Trophoblast cell (in vitro differentiated cells and primary cell): ENCODE results near the gene BLVRA.
"Not testable (repeated sequence)": the region's sequence is repeated elsewhere in the genome, so short reads cannot be mapped to it uniquely, and the experiment has no call there.

Experiments used
- DNase-seq, 2 donors: peaks; one replicate each; pipeline ENCODE4 v3.0.0-alpha.2; 2016
- H2AFZ ChIP-seq: 2 replicates; pipeline ENCODE4 v1.6.1; 2013; ENCODE audit warnings: low read length, moderate library complexity, mild to moderate bottlenecking; ENCODE audit not compliant: insufficient read depth, poor library complexity
- H2AK5ac ChIP-seq: 2 replicates; pipeline ENCODE4 v1.6.1; 2013; ENCODE audit warnings: mild to moderate bottlenecking, low read length
- H2BK120ac ChIP-seq: 2 replicates; pipeline ENCODE4 v1.6.1; 2013; ENCODE audit warnings: low read length, mild to moderate bottlenecking, moderate library complexity; ENCODE audit not compliant: insufficient read depth, poor library complexity
- H2BK12ac ChIP-seq: 2 replicates; pipeline ENCODE4 v1.6.1; 2013; ENCODE audit warnings: mild to moderate bottlenecking, low read length, moderate library complexity
- H2BK5ac ChIP-seq: 2 replicates; pipeline ENCODE4 v1.6.1; 2013; ENCODE audit warnings: low read length, low read depth, moderate library complexity, mild to moderate bottlenecking; ENCODE audit not compliant: poor library complexity
- H3K14ac ChIP-seq: 2 replicates; pipeline ENCODE4 v1.6.1; 2013; ENCODE audit warnings: mild to moderate bottlenecking, low read length
- H3K18ac ChIP-seq: 2 replicates; pipeline ENCODE4 v1.6.1; 2013; ENCODE audit warnings: mild to moderate bottlenecking, low read length
- H3K23ac ChIP-seq: 2 replicates; pipeline ENCODE4 v1.6.1; 2013; ENCODE audit warnings: low read length
- H3K27ac ChIP-seq: 2 replicates; pipeline ENCODE4 v1.5.1; 2013; ENCODE audit warnings: low read depth, mild to moderate bottlenecking, inconsistent platforms, low read length, moderate library complexity
- H3K27me3 ChIP-seq: 2 replicates; pipeline ENCODE4 v1.6.1; 2013; ENCODE audit warnings: inconsistent platforms, mild to moderate bottlenecking, low read length, moderate library complexity; ENCODE audit not compliant: insufficient read depth
- H3K36me3 ChIP-seq, 2 experiments: 1 replicate in 1 of 2; 2 replicates in 1 of 2; pipeline ENCODE4 v1.6.1; 2013; ENCODE audit warnings: low read length in 2 of 2, mild to moderate bottlenecking in 2 of 2, moderate library complexity in 1 of 2; ENCODE audit not compliant: insufficient read depth in 2 of 2, control insufficient read depth in 1 of 2
- H3K4ac ChIP-seq: 2 replicates; pipeline ENCODE4 v1.6.1; 2013; ENCODE audit warnings: low read depth, mild to moderate bottlenecking, low read length, moderate library complexity
- H3K4me1 ChIP-seq, 2 experiments: 1 replicate in 1 of 2; 2 replicates in 1 of 2; pipeline ENCODE4 v1.6.1; 2013; ENCODE audit warnings: low read length in 2 of 2, mild to moderate bottlenecking in 2 of 2, moderate library complexity in 1 of 2; ENCODE audit not compliant: insufficient read depth in 2 of 2, control insufficient read depth in 1 of 2
- H3K4me2 ChIP-seq: 2 replicates; pipeline ENCODE4 v1.6.1; 2013; ENCODE audit warnings: inconsistent platforms, mild to moderate bottlenecking, low read length, moderate library complexity
- H3K4me3 ChIP-seq: 2 replicates; pipeline ENCODE4 v1.5.1; 2013; ENCODE audit warnings: mild to moderate bottlenecking, low read depth, low read length, inconsistent platforms
- H3K79me1 ChIP-seq: one replicate; pipeline ENCODE4 v1.6.1; 2013; ENCODE audit warnings: low read length
- H3K79me2 ChIP-seq: 2 replicates; pipeline ENCODE4 v1.6.1; 2013; ENCODE audit warnings: low read length, mild to moderate bottlenecking; ENCODE audit not compliant: control insufficient read depth, insufficient read depth, poor library complexity
- H3K9ac ChIP-seq: 2 replicates; pipeline ENCODE4 v1.6.1; 2013; ENCODE audit warnings: mild to moderate bottlenecking, low read length
- H3K9me3 ChIP-seq: 2 replicates; pipeline ENCODE4 v1.6.1; 2013; ENCODE audit warnings: low read depth, mild to moderate bottlenecking, control low read depth, inconsistent platforms, low read length; ENCODE audit not compliant: insufficient read depth
- H4K12ac ChIP-seq: 2 replicates; pipeline ENCODE4 v1.6.1; 2013; ENCODE audit warnings: low read depth, mild to moderate bottlenecking, low read length, moderate library complexity
- H4K8ac ChIP-seq: 2 replicates; pipeline ENCODE4 v1.6.1; 2013; ENCODE audit warnings: low read depth, mild to moderate bottlenecking, low read length, moderate library complexity
- H4K91ac ChIP-seq: one replicate; pipeline ENCODE4 v1.6.1; 2013; ENCODE audit warnings: low read depth, mild to moderate bottlenecking, low read length, moderate library complexity
- WGBS: extraction: QIAGEN DNeasy Blood & Tissue Kit; methylation state at CpG from one replicate; pipeline ENCODE4 v1.1.7; 2013; ENCODE audit warnings: missing lambda C conversion rate; ENCODE audit not compliant: insufficient read length, insufficient coverage; ENCODE audit errors: extremely low coverage; 5-methylcytosine and 5-hydroxymethylcytosine counted together

BLVRA gene

DNA sequence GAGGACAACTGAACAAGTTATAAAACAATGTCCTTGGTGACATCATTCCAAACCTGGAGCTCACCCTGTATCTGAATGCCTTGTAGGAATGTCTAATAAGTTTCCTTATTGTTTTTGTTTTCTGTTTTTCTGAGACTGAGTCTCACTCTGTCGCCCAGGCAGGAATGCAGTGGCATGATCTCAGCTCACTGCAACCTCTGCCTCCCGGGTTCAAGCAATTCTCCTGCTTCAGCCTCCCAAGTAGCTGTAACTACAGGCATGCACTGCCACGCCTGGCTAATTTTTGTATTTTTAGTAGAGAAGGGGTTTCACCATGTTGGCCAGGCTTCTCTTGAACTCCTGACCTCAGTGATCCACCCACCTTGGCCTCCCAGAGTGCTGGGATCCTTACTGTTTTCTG lies 27.0 kb upstream of the BLVRA start:
- H3K27ac ChIP-seq, H3K4ac ChIP-seq, H3K4me3 ChIP-seq, H2BK5ac ChIP-seq, H4K12ac ChIP-seq, H2AK5ac ChIP-seq, H3K36me3 ChIP-seq, H2BK120ac ChIP-seq, H3K23ac ChIP-seq, H2AFZ ChIP-seq, H4K8ac ChIP-seq, H3K18ac ChIP-seq, H3K79me1 ChIP-seq, H3K79me2 ChIP-seq, H3K9ac ChIP-seq, H3K4me2 ChIP-seq, H3K14ac ChIP-seq, H2BK12ac ChIP-seq, DNase-seq, H3K4me1 ChIP-seq, H3K27me3 ChIP-seq, H3K9me3 ChIP-seq, H4K91ac ChIP-seq: not testable (repeated sequence)
- no CpG with 5 or more reads among the region's 3 CpGs for WGBS

DNA sequence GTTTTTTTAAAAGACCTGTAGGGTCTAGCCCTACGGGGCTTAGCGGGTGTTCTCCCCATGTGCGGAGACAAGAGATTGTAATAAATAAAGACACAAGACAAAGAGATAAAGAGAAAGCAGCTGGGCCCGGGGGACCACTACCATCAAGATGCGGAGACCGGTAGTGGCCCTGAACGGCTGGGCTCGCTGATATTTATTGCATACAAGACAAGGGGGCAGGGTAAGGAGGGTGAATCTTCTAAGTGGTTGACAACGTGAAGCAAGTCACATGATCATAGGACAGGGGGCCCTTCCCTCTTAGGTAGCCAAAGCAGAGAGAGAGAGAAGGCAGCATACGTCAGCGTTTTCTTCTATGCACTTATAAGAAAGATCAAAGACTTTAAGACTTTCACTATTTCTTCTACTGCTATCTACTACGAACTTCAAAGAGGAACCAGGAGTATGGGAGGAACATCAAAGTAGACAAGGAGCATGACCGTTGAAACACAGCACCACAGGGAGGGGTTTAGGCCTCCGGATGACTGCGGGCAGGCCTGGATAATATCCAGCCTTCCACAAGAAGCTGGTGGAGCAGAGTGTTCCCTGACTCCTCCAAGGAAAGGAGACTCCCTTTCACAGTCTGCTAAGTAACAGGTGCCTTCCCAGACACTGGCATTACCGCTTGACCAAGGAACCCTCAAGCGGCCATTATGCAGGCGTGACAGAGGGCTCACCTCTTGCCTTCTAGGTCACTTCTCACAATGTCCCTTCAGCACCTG lies 23.7 kb upstream of the BLVRA start:
- H3K79me1 ChIP-seq, H2AFZ ChIP-seq, H3K79me2 ChIP-seq, H3K27me3 ChIP-seq, H3K4ac ChIP-seq, DNase-seq, H3K9ac ChIP-seq, H3K36me3 ChIP-seq, H4K91ac ChIP-seq, H2BK120ac ChIP-seq, H3K4me1 ChIP-seq, H2AK5ac ChIP-seq, H4K12ac ChIP-seq, H3K4me3 ChIP-seq, H3K23ac ChIP-seq, H3K14ac ChIP-seq, H3K9me3 ChIP-seq, H3K4me2 ChIP-seq, H3K18ac ChIP-seq, H4K8ac ChIP-seq, H2BK12ac ChIP-seq, H3K27ac ChIP-seq, H2BK5ac ChIP-seq: not testable (repeated sequence)
- WGBS: no CpG with 5 or more reads among the region's 18 CpGs

DNA sequence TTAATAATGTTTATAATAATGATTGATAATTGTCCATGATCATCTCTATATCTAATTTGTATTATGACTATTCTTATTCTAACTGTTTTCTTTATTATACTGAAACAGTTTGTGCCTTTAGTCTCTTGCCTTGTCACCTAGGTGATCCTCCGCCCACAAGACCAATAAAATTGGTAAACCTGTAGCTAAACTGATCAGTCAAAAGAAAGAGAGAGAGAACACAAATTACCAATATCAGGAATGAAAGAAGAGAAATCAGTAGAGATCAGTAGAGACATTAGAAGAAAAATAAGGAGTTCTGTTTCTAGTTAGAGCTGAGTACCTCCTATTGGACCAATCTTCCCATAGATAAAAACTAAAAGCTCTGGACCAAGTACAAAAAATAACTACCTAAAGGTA lies 23.1 kb upstream of the BLVRA start:
- Histone ChIP-seq H3K9ac (no peak overlapping the region), H3K18ac (no peak overlapping the region), H3K27me3 (no peaks in the 10 kb centered on the region), H3K79me2 (no peaks in the 10 kb centered on the region), H2BK5ac (no peak overlapping the region), H3K4me1 (no peaks in the 10 kb centered on the region), H2AFZ (no peak overlapping the region), H3K79me1 (no peaks in the 10 kb centered on the region), H3K9me3 (no peaks in the 10 kb centered on the region), H3K4ac (no peak overlapping the region), H3K27ac (no peak overlapping the region), H3K23ac (no peak overlapping the region), H3K14ac (no peak overlapping the region), H3K4me3 (no peak overlapping the region), H2BK12ac (no peak overlapping the region), H3K4me2 (no peak overlapping the region), H2AK5ac (no peak overlapping the region), H3K36me3 (no peaks in the 10 kb centered on the region), H4K8ac (no peak overlapping the region), H2BK120ac (no peak overlapping the region), H4K12ac (no peak overlapping the region), H4K91ac (no peak overlapping the region)
- WGBS: no CpG with 5 or more reads among the region's 1 CpG
- DNase-seq: no peak

DNA sequence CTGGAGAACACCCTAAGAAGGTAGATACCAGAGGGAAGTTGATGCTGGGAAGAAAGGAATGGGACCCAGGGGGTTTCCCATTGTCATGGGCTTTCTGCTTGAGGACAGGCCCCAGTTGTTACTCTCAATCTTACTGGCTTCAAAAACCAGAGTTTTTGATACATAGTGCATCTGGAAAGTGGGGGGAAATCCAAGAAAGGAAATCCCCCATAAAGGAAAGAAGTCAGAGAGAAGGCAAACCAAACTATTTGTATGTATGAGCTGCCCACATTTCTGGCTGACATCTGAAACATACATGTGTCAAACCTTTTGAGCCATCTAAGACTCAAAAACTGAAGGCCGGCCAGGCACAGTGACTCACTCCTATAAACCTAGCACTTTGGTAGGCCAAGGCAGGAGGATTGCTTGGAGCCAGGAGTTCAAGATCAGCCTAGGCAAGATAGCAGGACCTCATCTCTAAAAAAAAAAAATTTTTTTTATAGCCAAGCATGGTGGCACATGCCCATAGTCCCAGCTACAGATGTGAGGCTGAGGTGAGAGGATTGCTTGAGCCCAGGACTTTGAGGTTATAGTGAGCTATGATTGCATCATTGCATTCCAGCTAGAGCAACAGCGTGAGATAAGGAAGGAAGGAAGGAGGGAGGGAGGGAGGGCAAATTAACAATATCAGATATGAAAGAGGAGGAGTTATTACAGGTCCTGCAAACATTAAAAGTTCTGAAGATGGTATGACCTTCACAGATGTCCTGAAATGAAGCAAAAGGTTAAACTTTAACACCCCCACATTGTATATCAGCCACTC lies 22.5 kb upstream of the BLVRA start:
- H4K91ac ChIP-seq: no peak overlapping the region
- no peak overlapping the region for H3K18ac ChIP-seq
- H2BK12ac ChIP-seq: no peak overlapping the region
- H3K4ac ChIP-seq: no peak overlapping the region
- no peaks in the 10 kb centered on the region for H3K27me3 ChIP-seq
- H3K79me1 ChIP-seq: no peaks in the 10 kb centered on the region
- no peak overlapping the region for H3K27ac ChIP-seq
- H2BK120ac ChIP-seq: no peak overlapping the region
- H3K9ac ChIP-seq: no peak overlapping the region
- H3K9me3 ChIP-seq: no peaks in the 10 kb centered on the region
- H3K36me3 ChIP-seq: no peaks in the 10 kb centered on the region
- H4K12ac ChIP-seq: no peak overlapping the region
- no peak overlapping the region for H2AK5ac ChIP-seq
- H2AFZ ChIP-seq: no peak overlapping the region
- no peak overlapping the region for H3K23ac ChIP-seq
- no peaks in the 10 kb centered on the region for H3K79me2 ChIP-seq
- no peak overlapping the region for H3K14ac ChIP-seq
- no peak overlapping the region for H3K4me2 ChIP-seq
- H4K8ac ChIP-seq: no peak overlapping the region
- no CpG with 5 or more reads among the region's 2 CpGs for WGBS
- no peak overlapping the region for H3K4me3 ChIP-seq
- DNase-seq: peak in 1 of 2 donors; percentile 57
- no peak overlapping the region for H2BK5ac ChIP-seq
- H3K4me1 ChIP-seq: no peaks in the 10 kb centered on the region
